Cardiac muscle cell (in vitro differentiated cells and primary cell): Measurements from ENCODE around the gene PSMB1. TPM values are rescaled to one million over a fixed set of nuclear protein-coding genes. Genes with fewer than 3 reads are reported as not detected.
"Not testable (repeated sequence)": the region's sequence is repeated elsewhere in the genome, so short reads cannot be mapped to it uniquely, and the experiment has no call there.

Experiments
- DNase-seq, 2 donors: peaks; one replicate each; pipeline versions ENCODE4 v3.0.0 to v3.0.0-alpha.2; 2010 to 2017; ENCODE audit warnings: low read depth in 1 of 2, low spot score in 1 of 2
- H3K27ac ChIP-seq: fragments of 200-600 bp; sonication (generic); 2 replicates; pipeline ENCODE4 v1.5.1; 2016
- H3K27me3 ChIP-seq: fragments of 200-600 bp; sonication (generic); 2 replicates; pipeline ENCODE4 v1.6.0; 2016; ENCODE audit warnings: control low read depth
- H3K36me3 ChIP-seq: fragments of 200-600 bp; sonication (generic); 2 replicates; pipeline ENCODE4 v1.5.1; 2016; ENCODE audit warnings: control low read depth
- H3K4me1 ChIP-seq: fragments of 200-600 bp; sonication (generic); 2 replicates; pipeline ENCODE4 v1.8.1; 2017; ENCODE audit warnings: low read depth, mild to moderate bottlenecking, mixed run types
- H3K4me3 ChIP-seq: fragments of 200-600 bp; sonication (generic); 2 replicates; pipeline ENCODE4 v1.5.1; 2016; ENCODE audit warnings: mild to moderate bottlenecking
- H3K9me3 ChIP-seq: fragments of 200-600 bp; sonication (generic); 2 replicates; pipeline ENCODE4 v1.5.1; 2017; ENCODE audit warnings: low read depth, mild to moderate bottlenecking, control low read depth
- polyA plus RNA-seq: library from polyadenylated mRNA; unstranded; fragments of >200 nt; fragmentation: Nextera tagmentation; extraction: Ambion mirVana; gene quantifications from 2 replicates; pipeline ENCODE4 v1.2.1, GENCODE V29; 2016
- total RNA-seq: library from RNA; depleted of rRNA; stranded (reverse); fragments of >200 nt; gene quantifications from 2 replicates; pipeline ENCODE4 v1.2.3, GENCODE V29; 2016
- TF ChIP-seq, protein P1 (sequence below): IDR thresholded peaks from 2 replicates; pipeline ENCODE4 v1.5.1; 2012; ENCODE audit warnings: low read depth, mild to moderate bottlenecking, low read length

The PSMB1 gene
- total and polyA plus RNA-seq, 2 experiments from 2014 or later, result 162 to 499 TPM

DNA sequence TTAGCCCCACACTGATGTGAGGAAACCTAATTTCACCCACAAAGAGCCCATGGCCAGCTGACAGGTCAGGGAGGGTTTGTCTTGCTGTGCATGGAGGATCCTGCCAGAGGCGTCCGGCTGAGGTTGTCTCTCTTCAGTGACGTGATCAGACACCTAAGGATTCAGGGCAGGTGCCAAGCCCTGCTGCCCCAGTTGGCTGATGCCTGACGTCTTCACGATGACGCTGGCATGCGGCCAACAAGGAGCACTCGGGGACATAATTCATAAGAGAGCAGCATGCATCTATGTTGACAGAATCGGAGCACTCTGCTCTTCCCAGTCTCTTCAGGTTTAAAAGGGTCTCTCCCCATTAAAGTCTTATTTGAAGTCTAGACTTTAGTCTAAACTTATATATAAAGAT lies 47.8 kb downstream of the PSMB1 start:
- TF ChIP-seq, protein P1, sequence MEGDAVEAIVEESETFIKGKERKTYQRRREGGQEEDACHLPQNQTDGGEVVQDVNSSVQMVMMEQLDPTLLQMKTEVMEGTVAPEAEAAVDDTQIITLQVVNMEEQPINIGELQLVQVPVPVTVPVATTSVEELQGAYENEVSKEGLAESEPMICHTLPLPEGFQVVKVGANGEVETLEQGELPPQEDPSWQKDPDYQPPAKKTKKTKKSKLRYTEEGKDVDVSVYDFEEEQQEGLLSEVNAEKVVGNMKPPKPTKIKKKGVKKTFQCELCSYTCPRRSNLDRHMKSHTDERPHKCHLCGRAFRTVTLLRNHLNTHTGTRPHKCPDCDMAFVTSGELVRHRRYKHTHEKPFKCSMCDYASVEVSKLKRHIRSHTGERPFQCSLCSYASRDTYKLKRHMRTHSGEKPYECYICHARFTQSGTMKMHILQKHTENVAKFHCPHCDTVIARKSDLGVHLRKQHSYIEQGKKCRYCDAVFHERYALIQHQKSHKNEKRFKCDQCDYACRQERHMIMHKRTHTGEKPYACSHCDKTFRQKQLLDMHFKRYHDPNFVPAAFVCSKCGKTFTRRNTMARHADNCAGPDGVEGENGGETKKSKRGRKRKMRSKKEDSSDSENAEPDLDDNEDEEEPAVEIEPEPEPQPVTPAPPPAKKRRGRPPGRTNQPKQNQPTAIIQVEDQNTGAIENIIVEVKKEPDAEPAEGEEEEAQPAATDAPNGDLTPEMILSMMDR, result no peak
- H3K9me3 ChIP-seq, result no peaks in the 10 kb centered on the region
- H3K36me3 ChIP-seq, result no peaks in the 10 kb centered on the region
- no peak overlapping the region for H3K27ac ChIP-seq
- H3K4me1 ChIP-seq, result no peaks in the 10 kb centered on the region
- H3K4me3 ChIP-seq, result no peak overlapping the region
- DNase-seq, result no peak
- H3K27me3 ChIP-seq, result no peaks in the 10 kb centered on the region

DNA sequence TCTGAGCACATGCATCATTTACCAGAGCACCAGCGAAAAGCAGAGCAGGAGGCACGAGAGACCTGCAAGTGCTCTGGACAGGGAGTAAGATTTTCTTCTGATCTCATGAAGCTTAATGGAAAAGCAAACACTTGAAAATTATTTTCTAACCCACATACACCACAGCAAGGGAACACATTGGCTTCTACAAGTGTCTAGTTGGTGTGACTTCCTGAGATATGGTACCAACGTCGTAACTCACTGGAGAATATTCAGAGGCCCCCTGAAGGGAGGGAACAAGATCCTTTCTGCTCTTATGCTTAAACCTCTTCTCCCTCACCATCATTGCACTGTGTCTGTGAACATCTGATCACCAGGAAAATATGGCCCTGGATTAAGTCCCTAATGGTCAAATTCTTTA lies 48.6 kb downstream of the PSMB1 start:
- Histone ChIP-seq H3K4me3 (no peak overlapping the region), H3K27ac (no peak overlapping the region), H3K36me3 (no peaks in the 10 kb centered on the region), H3K9me3 (no peaks in the 10 kb centered on the region), H3K27me3 (no peaks in the 10 kb centered on the region), H3K4me1 (no peaks in the 10 kb centered on the region)
- DNase-seq, result no peak
- TF ChIP-seq, protein P1, result no peak

DNA sequence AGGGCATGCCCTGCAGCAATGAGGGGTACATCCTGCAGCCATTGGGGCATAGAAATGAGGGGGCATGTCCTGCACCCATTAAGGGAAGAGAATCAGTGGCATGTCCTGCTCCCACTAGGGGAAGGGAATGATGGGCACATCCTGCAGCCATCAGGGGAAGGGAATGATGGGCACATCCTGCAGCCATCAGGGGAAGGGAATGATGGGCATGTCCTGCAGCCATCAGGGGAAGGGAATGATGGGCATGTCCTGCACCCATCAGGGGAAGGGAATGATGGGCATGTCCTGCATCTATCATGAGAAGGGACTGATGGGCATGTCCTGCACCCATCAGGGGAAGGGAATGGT lies 49.7 kb downstream of the PSMB1 start:
- TF ChIP-seq, protein P1, result no peak
- H3K36me3 ChIP-seq, result no peaks in the 10 kb centered on the region
- no peak for DNase-seq
- H3K9me3 ChIP-seq, result no peaks in the 10 kb centered on the region
- no peak overlapping the region for H3K4me3 ChIP-seq
- no peaks in the 10 kb centered on the region for H3K27me3 ChIP-seq
- H3K27ac ChIP-seq, result no peak overlapping the region
- H3K4me1 ChIP-seq, result no peaks in the 10 kb centered on the region

DNA sequence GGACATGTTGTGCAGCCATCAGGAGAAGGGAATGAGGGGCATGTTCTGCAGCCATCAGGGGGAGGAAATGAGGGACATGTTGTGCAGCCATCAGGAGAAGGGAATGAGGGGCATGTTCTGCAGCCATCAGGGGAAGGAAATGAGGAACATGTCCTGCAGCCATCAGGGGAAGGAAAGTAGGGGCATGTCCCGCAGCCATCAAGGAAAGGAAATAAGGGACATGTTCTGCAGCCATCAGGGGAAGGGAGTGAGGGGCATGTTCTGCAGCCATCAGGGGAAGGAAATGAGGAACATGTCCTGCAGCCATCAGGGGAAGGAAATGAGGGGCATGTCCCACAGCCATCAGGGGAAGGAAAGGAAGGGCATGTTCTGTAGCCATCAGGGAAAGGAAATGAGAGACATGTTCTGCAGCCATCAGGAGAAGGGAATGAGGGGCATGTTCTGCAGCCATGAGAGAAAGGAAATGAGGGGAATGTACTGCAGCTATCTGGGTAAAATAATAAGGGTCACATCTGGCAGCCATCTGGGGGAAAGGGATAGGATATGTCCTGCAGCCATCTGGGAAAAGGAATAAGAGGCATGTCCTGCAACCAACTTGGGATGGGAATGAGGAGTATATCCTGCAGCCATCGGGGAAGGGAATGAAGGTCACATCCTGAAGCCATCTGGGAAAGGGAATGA lies 50.2 kb downstream of the PSMB1 start:
- H3K27ac ChIP-seq, H3K9me3 ChIP-seq, DNase-seq, H3K27me3 ChIP-seq, H3K36me3 ChIP-seq, H3K4me1 ChIP-seq, H3K4me3 ChIP-seq: not testable (repeated sequence)

DNA sequence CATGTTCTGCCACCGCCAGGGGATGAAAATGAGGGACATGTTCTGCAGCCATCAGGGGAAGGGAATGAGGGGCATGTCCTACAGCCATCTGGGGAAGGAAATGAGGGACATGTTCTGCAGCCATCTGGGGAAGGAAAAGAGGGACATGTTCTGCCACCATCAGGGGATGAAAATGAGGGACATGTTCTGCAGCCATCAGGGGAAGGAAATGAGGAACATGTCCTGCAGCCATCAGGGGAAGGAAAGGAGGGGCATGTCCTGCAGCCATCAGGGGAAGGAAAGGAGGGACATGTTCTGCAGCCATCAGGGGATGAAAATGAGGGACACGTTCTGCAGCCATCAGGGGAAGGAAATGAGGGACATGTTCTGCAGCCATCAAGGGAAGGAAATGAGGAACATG lies 50.8 kb downstream of the PSMB1 start:
- not testable (repeated sequence) for H3K27ac ChIP-seq

DNA sequence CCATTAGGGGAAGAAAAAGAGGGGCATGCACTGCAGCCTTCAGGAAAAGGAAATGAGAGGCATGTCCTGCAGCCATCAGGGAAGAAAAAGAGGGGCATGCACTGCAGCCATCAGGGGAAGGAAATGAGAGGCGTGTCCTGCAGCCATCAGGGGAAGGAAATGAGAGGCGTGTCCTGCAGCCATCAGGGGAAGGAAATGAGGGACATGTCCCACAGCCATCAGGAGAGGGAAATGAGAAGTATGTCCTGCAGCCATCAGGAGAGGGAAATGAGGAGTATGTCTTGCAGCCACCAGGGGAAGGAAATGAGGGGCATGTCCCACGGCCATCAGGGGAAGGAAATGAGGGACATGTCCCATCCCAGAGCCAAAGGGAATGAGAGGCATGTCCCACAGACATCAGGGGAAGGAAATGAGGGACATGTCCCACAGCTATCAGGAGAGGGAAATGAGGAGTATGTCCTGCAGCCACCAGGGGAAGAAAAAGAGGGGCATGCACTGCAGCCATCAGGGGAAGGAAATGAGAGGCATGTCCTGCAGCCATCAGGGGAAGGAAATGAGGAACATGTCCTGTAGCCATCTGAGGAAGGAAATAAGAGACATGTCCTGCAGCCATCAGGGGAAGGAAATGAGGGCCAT lies 52.0 kb downstream of the PSMB1 start:
- DNase-seq, result no peak
- no peaks in the 10 kb centered on the region for H3K36me3 ChIP-seq
- H3K4me1 ChIP-seq, result peaks cover 5% of the 10 kb centered on the region
- TF ChIP-seq, protein P1, result no peak
- H3K27me3 ChIP-seq, result no peaks in the 10 kb centered on the region
- H3K9me3 ChIP-seq, result no peaks in the 10 kb centered on the region
- no peak overlapping the region for H3K27ac ChIP-seq
- no peak overlapping the region for H3K4me3 ChIP-seq

More for the DNA sequence above, 50.8 kb downstream of the PSMB1 start:
- not testable (repeated sequence) for H3K36me3 ChIP-seq, H3K9me3 ChIP-seq, H3K4me1 ChIP-seq, DNase-seq, H3K27me3 ChIP-seq, H3K4me3 ChIP-seq
